Sigmoid colon (tissue), 4 donors: Measurements from ENCODE around the gene TMEM231.

Experiments used
- CTCF ChIP-seq, 4 experiments: fragments of 450-650 bp in 3 of 4; fragments of 200-600 bp in 1 of 4; IDR thresholded peaks; one replicate each; pipeline ENCODE4 v1.5.1; 2016 to 2019; ENCODE audit warnings: antibody characterized with exemption in 4 of 4, mild to moderate bottlenecking in 3 of 4, moderate library complexity in 2 of 4
- POLR2AphosphoS5 ChIP-seq, 4 donors: sonication (generic); formaldehyde crosslinking; IDR thresholded peaks; one replicate each; pipeline ENCODE4 v1.6.1; 2017; ENCODE audit warnings: antibody characterized with exemption in 4 of 4

GRCh38 chr16:75567911-75568310 is 11.9 kb upstream of the TMEM231 start:
- TF ChIP-seq POLR2AphosphoS5 (IDR thresholded peaks at IDR 0.05) (no peak), CTCF (IDR thresholded peaks at IDR 0.05) (no peak)
